ENCODE data around the gene NRL.

The NRL gene

DNA sequence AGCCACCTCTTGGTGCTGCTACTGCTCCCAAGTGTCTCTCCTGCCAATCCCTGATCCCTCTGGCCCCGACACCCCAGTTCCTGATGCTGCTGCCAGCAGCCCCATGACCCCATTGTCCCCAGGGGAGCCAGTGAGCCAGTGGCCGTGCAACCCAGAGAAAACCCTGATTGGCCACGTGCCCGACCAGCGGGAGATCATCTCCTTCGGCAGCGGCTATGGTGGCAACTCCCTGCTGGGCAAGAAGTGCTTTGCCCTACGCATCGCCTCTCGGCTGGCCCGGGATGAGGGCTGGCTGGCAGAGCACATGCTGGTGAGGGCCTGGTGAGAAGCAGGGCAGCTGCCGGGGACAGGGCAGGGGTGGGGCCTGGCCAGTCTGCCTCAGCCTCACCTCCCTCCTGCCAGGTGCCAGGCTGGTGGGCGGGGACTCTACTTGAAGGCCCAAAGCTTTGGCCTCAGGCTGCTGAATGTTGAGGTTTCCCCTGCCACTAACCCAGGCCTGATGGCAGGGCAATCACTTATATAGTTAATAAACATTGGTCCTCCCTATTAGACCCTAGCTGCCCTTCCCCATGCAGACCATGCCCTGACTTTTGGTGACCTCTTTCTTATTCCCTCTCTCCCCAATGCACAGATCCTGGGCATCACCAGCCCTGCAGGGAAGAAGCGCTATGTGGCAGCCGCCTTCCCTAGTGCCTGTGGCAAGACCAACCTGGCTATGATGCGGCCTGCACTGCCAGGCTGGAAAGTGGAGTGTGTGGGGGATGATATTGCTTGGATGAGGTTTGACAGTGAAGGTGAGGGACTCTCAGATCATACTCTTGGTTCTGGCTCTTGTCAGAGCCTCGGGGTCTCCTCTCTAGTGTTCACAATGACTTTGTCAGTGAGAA lies 15.6 kb downstream of the NRL start:
- DNase-seq, result no peak

DNA sequence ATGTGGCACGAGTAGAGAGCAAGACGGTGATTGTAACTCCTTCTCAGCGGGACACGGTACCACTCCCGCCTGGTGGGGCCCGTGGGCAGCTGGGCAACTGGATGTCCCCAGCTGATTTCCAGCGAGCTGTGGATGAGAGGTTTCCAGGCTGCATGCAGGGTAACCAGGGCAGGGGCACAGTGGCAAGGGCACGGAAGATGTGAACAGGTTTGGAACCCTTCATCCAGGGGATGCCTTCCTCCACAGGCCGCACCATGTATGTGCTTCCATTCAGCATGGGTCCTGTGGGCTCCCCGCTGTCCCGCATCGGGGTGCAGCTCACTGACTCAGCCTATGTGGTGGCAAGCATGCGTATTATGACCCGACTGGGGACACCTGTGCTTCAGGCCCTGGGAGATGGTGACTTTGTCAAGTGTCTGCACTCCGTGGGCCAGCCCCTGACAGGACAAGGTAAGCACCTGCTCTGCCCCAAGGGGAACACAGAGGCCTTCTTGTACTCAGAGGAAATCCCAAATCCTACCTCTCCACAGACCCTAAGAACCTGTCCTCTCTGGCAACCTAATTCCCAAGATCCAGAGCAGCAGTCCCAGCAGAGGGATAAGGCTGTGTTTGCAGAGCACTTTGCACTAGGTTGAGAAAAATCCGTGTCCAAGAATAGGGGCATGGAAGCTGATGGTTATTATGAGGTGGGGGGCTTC lies 16.4 kb downstream of the NRL start:
- DNase-seq, result no peak

DNA sequence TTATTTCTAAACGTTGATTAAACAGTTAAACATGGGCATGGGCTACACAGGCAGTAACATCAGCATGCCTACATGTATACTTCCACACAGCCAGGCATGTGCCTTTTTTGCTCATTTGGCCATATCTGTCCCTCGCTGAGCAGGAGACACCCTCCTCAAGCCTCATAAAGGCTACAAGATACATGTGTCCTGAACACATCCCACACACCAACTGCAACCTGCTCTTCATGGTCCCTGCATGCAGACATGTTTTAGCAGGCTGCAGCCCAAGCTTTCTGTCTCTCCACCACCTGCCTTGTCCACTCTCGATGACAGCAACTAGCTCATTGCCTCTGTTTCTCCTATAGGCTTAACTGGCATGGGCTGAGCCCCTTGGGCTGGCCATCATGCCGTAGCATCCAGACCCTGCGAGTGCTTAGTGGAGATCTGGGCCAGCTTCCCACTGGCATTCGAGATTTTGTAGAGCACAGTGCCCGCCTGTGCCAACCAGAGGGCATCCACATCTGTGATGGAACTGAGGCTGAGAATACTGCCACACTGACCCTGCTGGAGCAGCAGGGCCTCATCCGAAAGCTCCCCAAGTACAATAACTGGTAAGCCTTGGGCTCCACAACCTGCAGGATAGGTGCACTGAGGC lies 18.1 kb downstream of the NRL start:
- no peak for DNase-seq

DNA sequence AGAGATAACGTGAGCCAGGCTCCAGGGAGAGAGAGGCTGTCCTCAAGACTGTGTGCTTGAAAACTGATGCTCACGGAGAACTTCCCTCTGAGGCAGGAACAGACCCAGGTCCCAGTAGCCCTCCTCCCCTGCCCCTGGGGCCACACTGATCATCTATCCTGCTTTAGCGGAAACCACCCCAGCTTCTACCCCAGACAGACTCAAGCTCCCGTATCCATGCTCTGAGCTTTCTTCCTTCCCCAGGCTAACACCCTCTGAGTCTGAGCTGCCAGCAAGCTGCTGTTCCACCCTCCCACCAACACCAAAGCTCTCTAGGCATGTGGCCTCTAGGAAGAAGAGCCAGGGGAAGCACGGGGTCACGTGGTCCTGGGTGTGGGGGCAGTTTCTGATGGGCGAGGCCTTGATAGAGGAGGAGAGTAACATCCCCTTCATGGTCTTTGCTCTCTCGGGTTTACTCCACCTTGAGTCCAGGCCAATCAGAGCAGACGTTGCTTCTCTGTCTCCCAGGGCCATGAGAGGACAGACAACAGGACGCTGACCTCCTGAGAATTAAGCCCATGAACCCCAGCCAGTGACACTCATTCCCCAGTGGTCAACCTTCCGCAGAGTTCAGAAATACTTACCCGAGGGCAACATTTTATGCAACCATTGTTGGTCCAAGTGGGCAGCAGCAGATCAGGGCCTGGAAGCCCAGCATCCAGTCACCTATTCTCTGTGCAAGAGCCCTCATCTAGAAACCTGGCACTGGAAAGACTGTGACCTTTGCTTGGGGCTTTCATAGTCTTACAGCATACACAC lies 19.3 kb downstream of the NRL start:
- DNase-seq, result no peak

DNA sequence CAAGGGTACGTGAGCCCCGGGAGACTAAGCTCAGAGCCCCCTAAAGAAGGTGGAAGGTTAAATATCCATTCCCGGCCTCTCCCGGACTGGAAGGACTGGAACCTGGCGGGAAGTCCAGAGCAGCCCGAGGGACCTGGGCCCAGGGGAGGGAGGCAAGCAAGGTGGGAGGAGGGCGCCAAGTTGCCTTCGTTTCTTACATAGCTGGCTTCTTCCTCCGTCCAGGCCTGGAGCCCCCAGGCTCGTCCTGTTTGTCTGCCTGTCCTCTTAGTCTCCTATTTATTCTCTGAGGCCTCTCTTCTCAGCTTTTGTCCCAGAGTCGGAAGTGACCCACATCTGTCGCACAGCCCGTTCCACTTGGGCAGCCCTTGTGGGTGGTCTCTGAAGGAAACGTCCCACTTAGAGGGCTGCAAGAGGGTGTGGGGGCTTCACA lies 19.9 kb downstream of the NRL start:
- no peak for DNase-seq

DNA sequence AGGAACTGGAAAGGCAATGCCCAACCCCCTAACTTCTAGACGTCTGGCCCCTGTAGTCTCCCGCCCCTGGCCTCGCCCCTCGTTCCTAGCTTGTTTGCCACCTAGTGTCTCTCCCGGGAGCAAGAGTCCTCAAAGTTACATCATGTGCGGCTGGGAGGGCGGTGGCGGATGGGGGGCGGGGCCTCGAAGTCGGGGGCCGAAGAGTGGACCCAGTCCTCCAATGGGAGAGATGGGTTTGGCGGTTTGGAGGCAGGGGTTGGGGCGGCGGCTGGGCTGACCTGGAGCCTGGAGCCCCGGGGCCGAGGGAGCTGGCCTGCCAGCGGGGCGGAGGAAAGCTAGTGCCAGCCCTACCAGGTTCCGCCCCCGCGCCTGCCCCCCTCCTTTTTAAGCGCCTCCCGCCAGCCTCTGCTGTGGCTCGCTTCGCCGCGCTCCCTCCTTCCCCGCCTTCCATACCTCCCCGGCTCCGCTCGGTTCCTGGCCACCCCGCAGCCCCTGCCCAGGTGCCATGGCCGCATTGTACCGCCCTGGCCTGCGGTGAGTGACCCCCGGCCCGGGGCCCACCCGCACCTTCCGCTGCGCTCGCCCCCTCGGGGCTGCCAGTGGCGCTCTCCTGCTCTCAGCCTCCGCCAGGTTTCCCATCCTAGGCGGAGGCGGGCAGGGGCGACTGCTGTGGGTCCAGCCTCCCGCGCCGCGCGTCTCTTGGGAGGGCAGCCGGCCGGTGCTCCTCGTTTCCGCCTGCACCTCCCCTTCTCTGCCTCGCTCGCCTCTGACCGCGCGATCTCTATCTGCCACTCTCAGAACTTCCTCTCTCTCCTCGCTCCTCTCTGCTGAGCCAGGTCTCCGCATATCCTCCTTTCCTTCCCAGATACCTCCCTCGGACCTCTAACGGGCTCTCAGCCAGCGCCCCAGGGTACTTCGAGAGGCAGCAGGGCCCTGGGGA lies 20.6 kb downstream of the NRL start, which contains the start of gene PCK2:
TSS of gene PCK2 (plus strand) at position 411 of the 940 bp plus-strand sequence. CDS start at position 506, 95 bp downstream.
- peak; percentile 72 for DNase-seq

DNA sequence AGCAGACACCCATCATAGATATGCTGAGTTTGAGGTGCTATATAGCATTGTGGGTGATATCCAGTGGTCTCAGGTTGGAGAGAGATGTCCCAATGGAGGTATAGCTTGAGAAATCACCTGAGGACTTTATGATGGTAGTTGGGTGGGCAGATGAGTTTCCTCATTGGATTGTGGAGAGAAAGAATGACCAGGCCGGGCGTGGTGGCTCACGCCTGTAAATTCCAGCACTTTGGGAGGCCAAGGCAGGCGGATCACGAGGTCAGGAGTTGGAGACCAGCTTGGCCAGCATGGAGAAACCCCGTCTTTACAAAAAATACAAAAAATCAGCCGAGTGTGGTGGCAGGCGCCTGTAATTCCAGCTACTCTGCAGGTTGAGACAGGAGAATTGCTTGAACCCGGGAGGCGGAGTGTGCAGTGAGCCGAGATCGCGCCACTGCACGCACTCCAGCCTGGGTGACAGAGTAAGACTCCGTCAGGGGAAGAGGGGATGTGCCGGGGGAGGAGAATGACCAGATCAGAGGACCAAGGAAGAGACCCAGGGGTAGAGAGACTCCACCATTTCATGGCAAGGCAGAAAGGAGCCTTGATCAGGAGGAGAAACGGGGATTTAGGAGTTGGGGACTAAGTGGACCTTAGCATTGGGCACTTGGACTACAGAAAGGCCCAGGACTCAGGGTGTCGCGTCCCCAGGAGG lies 21.4 kb downstream of the NRL start:
- DNase-seq, result no peak

DNA sequence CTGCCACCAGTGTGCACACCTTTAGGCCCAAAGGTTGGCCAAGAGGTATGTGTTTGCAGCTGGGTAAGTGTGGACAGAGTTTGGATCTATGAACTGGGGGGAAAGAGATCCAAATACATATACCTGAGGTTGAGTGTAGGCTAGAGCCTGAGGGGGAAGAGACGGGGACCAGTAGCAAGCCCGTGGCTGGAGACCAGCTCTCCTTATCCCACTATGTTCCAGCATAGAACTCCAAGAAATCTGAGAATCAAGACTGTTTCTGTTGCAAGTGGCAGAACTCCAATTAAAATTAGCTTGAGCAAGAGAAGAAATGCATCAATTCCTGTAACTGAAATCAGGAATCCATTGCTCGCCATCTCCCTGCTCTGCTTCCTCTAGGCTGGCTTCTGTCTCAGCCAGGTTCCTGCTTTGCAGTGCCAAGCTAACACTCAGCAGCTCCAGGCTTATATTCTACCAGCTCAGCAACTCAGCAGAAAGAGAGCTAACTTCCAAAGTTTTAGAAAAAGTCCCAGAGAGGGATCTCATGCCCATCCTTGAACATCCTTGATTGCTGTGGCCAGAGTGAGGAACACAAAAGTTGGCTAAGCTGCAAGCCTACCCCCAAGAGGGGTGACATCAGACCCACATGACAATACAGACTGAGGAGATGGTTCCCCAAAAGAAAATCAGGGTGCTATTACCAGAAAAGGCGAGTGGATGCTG lies 22.1 kb downstream of the NRL start:
- no peak for DNase-seq

DNA sequence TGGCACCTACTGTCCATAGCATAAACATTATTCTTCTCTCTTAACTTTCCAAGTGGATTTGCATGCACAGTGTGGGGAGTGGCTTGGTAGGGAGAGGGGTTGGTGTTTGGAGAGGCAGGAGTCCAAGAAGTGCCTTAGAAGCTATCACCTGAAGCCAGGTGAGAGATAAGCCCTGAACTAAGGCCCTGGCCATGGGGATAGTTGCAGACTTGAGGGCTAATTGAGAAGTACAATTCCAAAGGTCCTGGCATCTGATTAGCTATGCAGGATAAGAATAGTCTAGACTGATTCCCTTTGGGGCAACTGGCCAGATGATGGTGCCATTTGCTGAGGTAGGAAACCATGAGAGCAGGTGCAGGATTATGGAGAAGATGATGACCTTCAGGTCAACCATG lies 22.6 kb downstream of the NRL start:
- DNase-seq, result no peak

DNA sequence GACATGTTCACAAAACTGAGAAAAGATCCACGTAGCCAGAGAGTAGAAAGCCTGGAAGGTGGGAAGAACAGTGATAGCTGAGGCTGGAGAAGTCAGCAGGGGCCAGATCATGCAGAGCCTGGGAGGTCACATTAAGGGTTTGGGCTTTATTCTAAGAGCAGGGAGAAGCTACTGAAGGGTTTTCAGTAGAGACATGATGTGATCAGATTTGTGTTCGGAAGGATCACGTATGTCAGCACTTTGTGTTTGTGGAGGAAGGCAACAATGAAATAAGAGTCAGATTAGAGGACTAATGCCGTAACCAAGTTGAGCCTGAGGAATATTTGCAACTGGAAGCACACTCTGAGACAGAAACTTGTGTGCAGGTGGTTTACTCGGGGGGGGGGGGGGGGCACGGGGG lies 24.9 kb downstream of the NRL start:
- no peak for DNase-seq

DNA sequence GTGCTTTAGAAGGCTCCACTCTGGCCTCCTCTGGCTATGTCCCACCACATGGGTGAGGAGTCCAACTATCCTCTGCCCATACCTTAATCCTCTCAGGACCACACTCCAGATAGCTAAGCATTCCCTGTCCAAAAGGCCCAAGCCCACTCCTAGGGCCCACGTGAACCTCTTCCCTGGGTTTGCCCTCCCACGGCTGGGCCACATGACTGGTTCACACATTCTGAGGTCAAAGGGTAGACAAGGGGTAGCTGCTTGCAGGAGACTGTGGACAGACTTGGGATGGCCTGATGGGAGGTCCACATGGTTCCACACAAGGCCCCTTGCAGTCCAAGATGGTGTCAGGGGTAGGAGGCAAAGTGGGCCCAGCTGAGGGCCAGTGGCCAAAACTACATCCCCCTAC lies 26.7 kb downstream of the NRL start:
- no peak for DNase-seq

DNA sequence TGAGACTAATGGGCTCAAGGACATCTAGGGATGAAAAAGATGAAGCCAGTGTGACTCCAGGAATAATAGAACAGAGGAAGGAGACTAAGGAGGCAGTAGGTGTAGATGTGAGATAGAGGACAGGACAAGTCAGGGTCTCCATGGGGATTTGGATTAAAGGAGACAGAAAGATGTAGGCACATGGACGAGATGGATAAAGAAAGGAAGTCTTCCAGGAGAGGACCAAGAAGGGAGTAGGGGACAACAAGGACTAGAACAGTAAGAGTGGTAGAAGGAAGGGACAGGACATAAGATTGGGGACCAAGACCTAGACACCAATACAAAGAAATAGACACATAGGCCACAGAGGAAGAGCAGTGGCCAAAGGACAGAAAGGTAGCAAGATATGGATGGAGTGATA lies 27.7 kb downstream of the NRL start:
- DNase-seq, result no peak

DNA sequence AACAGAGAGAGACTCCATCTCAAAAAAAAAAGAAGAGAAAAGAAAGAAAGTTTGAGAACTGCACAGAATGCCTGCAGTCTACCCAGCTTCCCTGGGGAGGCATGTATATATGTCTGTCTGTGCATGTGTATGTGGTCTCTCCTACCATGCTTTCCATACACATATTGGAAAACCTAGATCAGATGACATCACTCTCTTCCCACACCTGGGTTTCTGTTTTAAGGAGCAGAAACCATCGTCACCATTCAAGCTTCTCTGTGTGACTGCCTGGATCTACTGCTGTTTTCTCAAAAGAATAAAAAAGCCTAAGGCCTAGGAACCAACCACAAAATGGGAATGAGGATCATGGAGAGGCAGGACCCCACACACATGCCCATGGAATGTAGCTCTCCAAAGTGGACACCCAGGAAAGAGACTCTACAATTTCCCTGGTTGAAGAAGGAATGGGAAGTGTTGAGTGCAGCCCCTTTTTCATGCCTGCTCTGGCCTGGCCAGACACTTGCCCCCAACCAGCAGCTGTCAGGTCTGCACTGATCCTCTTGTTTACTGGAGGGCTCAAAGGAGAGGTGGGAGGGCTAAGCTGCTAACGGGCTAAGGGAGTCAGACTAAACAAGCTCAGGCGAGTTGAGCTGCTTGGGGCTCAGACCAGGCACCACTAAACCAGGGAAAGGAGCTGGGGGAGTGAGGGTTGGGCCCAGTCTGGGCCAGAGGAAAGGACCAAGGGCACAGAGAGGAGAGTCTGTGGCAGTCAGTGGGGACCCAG lies 28.4 kb downstream of the NRL start:
- no peak for DNase-seq

DNA sequence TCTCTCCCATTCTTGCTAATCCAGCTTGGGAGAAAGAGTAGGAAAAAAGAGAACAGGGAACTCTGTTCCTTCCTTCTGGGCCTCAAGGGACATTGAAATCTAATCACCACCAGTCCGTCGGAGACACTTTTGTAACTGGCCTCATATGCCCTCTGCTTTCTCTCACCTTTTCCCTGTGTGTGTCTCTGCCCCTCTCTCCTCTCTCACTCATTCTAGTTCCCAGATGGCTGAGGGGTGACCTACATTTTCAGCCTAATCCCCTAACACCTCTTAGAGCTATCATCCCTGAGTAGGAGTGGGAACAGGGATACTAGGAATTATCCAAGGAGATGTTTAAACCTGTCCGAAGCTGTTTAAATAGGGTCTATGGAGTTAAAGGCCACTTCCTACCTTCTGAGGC lies 29.5 kb downstream of the NRL start:
- DNase-seq, result no peak

DNA sequence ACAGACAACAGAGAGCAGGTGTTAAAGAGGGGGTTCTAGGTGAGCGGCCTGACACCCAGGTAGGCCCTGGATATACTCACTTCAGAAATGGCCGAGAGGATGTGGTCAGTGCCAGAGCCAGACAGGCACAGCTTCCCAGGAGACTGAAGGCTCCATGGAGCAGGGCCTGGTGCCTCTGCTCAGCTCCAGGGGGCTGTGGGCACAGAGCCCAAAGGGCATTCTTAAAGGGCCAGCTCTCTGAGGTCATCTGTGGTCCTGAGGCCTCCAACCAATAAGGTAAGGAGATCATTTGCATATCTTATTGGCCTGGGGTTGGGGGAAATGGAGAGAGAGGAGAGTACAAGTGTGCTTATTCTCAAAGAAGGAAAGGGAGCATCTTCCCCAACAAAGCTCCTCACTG lies 30.3 kb downstream of the NRL start:
- no peak for DNase-seq

DNA sequence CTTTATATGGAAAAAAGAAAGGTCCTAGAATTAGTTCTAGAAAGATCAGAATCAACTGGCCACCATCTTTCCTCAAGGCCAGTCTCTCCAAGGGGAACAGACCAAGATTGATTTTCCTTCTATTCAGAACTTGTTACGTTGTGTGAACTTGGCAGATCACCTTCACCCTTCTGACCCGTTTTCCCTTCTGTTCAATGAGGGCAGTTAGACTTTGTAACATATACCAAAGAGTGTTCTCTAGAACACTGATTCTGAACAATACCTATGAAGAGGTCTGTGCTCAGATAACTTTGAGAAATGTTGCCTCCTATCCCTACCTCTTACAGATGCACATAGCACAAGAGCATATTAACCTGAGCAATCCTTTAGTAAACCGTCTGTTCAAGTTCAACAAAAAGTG lies 31.3 kb downstream of the NRL start:
- no peak for DNase-seq

DNA sequence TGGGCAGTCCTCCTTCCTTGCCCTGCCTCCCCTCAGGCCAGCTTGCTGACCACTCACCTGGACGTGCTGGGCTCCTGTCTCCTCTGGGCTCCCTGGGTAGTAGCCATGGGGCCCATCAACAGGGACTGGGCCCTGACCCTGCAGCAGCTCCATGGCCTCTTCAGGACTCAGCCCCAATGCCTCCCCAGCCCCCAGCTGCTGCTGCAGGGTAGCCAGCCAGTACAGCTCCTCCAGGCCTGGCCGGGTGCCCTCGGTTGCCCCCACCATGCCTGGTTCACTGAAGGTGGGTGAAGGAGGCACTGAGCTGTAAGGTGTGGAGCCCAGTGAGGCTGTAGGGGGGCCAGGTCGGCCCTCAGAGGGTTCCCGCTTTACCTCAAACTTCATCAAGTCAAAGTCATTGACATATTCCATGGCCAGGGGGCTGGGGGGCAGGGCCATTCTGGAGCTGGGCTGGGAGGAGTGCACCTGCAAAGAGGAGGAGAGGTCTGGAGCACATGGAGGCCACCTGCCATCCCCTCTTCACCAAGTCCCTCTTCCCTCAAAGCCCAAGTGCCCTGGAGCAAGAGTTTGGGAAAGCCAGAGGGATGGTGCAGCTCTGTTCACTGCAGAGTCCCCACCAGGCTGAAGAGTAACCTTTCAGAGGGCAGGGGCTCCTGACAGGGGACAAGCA lies 32.2 kb downstream of the NRL start:
- no peak for DNase-seq

DNA sequence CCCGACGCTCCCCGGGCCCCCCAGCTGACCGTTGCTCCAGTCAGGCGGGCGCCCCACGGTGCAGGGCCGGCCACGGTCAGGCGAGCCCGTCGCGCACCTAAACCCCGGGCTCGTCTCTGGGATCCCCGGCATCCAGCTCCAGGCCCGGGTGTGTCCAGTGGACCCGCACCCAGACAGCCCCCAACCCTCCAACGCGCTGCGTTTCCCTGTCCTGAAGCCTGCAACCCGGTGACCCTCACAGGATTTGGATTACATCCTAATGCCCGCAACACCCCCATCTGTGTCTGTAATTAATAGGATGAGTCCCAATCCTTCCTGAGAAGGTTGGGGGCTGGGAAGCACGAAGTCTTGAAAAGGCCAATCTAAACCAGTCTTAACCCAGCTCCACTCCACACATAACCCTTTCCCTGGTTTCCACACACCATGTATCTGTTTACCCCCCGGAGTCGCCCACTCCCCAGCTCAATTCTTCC lies 33.0 kb downstream of the NRL start:
- DNase-seq, result no peak

Measured in NCI-H1048 (cell line).